SU-DHL-6 (cell line): ENCODE data around the gene NRP2.

ENCODE experiments used
- H2AFZ ChIP-seq: fragments of 200-600 bp; sonication (generic); 2 replicates; pipeline ENCODE4 v1.6.1; 2014; ENCODE audit warnings: low read depth, mild to moderate bottlenecking, moderate library complexity, mixed read lengths, antibody characterized with exemption, low read length; ENCODE audit not compliant: severe bottlenecking
- H3F3A ChIP-seq: fragments of 200-600 bp; shearing (Covaris generic); 2 replicates; pipeline ENCODE4 v1.6.0; 2016; ENCODE audit warnings: antibody characterized with exemption, mild to moderate bottlenecking; ENCODE audit not compliant: insufficient read depth
- H3K27ac ChIP-seq: fragments of 200-600 bp; sonication (generic); 2 replicates; pipeline ENCODE4 v1.5.1; 2016; ENCODE audit warnings: low read depth, mild to moderate bottlenecking, low read length, moderate library complexity, mixed read lengths
- H3K27me3 ChIP-seq: fragments of 200-600 bp; sonication (generic), shearing (Covaris generic); 2 replicates; pipeline ENCODE4 v1.6.0; 2014; ENCODE audit warnings: mild to moderate bottlenecking, low read length
- H3K36me3 ChIP-seq: fragments of 200-600 bp; sonication (generic); 2 replicates; pipeline ENCODE4 v1.6.1; 2014; ENCODE audit warnings: mild to moderate bottlenecking, low read length, mixed read lengths
- H3K4me2 ChIP-seq: fragments of 300-600, 200-600 bp; shearing (Covaris generic), sonication (generic); 2 replicates; pipeline ENCODE4 v1.6.0; 2014; ENCODE audit warnings: low read length, low read depth, mild to moderate bottlenecking; ENCODE audit not compliant: poor library complexity, severe bottlenecking
- H3K4me3 ChIP-seq: fragments of 200-600 bp; sonication (generic); 2 replicates; pipeline ENCODE4 v1.5.1; 2014; ENCODE audit warnings: antibody characterized with exemption, low read length, mild to moderate bottlenecking, mixed read lengths; ENCODE audit not compliant: insufficient read depth, poor library complexity, severe bottlenecking
- H3K79me2 ChIP-seq: fragments of 200-600 bp; sonication (generic); 2 replicates; pipeline ENCODE4 v1.6.1; 2014; ENCODE audit warnings: mild to moderate bottlenecking, low read length, moderate library complexity; ENCODE audit not compliant: insufficient read depth
- H3K9ac ChIP-seq: fragments of 200-600 bp; sonication (generic); 2 replicates; pipeline ENCODE4 v1.7.0; 2014; ENCODE audit warnings: mild to moderate bottlenecking, low read length
- H3K9me2 ChIP-seq: fragments of 200-600 bp; sonication (generic); replicated peaks from 2 replicates; pipeline ENCODE4 v1.6.1; 2014; ENCODE audit warnings: low read length; ENCODE audit not compliant: insufficient read depth
- H3K9me3 ChIP-seq: fragments of 200-600 bp; sonication (generic); 2 replicates; pipeline ENCODE4 v1.6.1; 2014; ENCODE audit warnings: low read length, mixed read lengths; ENCODE audit not compliant: insufficient read depth
- H4K20me1 ChIP-seq: fragments of 200-600 bp; sonication (generic); 2 replicates; pipeline ENCODE4 v1.6.1; 2014; ENCODE audit warnings: low read depth, mild to moderate bottlenecking, antibody characterized with exemption, low read length, moderate library complexity, mixed read lengths
- EZH2phosphoT487 ChIP-seq: fragments of 200-600 bp; sonication (generic), shearing (Covaris generic); conservative IDR thresholded peaks from 2 replicates; pipeline ENCODE4 v1.6.1; 2018; ENCODE audit warnings: mild to moderate bottlenecking, antibody characterized with exemption, low read length, moderate library complexity, mixed read lengths
- TF ChIP-seq, protein P1 (sequence below): fragments of 200-600 bp; sonication (generic); IDR thresholded peaks from one replicate; pipeline ENCODE4 v1.5.1; 2017; ENCODE audit warnings: antibody characterized with exemption, mild to moderate bottlenecking, low read length, moderate library complexity; ENCODE audit not compliant: insufficient read depth, poor library complexity, severe bottlenecking

The NRP2 gene

DNA sequence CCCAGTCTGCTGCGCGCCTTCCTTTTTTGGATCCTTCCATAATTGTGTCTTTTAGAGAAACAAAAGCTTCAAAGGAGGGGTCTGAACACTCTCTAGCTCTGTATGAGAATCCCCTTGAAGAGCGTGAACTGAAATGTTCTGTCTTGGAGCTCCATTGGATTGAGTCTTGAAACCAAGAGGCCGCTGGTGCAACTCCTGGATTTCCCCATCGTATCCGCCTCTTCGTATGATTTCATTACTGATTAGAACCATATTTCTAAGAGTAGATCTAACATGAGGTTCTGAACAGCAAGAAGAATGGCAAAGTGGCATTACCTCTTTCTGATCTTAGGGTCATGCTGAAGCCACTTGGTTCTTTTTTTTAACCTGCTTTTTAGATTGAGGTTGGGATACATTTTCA is 31.4 kb upstream of the NRP2 start:
- no peak overlapping the region for H3K4me3 ChIP-seq
- H3K27ac ChIP-seq = no peak overlapping the region
- H3K9me2 ChIP-seq = no peaks in the 10 kb centered on the region
- H3K79me2 ChIP-seq = no peaks in the 10 kb centered on the region
- H3K4me2 ChIP-seq = no peak overlapping the region
- H3K9ac ChIP-seq = no peak overlapping the region
- no peaks in the 10 kb centered on the region for H3K36me3 ChIP-seq
- H4K20me1 ChIP-seq = no peaks in the 10 kb centered on the region
- no peaks in the 10 kb centered on the region for H3F3A ChIP-seq
- TF ChIP-seq EZH2phosphoT487 = no peak
- H2AFZ ChIP-seq = no peak overlapping the region
- no peaks in the 10 kb centered on the region for H3K27me3 ChIP-seq
- H3K9me3 ChIP-seq = no peaks in the 10 kb centered on the region

DNA sequence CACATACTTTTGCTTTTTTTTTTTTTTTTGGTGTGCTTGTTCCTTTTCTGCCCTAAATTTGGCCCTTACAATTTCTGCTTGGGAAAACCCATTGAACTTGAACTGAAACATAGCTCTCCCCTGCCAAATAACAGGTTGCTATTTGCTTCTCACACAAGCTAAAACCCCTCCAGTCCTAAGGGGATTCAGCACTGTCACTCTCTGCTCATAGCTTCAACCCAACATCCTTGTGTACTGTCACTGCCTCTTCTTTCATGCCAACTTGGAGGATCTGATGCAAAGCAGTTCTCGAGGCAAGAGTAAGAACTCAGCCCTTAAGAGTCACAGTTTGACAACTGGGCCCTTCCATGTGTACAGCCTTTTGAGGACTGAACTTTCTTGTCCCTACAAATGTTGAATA is 30.6 kb upstream of the NRP2 start:
- no peaks in the 10 kb centered on the region for H3K36me3 ChIP-seq
- no peak overlapping the region for H3K4me2 ChIP-seq
- no peak overlapping the region for H2AFZ ChIP-seq
- H3K79me2 ChIP-seq = no peaks in the 10 kb centered on the region
- H3K4me3 ChIP-seq = no peak overlapping the region
- no peaks in the 10 kb centered on the region for H3K9me2 ChIP-seq
- no peak overlapping the region for H3K27ac ChIP-seq
- H4K20me1 ChIP-seq = no peaks in the 10 kb centered on the region
- H3K27me3 ChIP-seq = no peaks in the 10 kb centered on the region
- no peaks in the 10 kb centered on the region for H3K9me3 ChIP-seq
- TF ChIP-seq, protein P1, sequence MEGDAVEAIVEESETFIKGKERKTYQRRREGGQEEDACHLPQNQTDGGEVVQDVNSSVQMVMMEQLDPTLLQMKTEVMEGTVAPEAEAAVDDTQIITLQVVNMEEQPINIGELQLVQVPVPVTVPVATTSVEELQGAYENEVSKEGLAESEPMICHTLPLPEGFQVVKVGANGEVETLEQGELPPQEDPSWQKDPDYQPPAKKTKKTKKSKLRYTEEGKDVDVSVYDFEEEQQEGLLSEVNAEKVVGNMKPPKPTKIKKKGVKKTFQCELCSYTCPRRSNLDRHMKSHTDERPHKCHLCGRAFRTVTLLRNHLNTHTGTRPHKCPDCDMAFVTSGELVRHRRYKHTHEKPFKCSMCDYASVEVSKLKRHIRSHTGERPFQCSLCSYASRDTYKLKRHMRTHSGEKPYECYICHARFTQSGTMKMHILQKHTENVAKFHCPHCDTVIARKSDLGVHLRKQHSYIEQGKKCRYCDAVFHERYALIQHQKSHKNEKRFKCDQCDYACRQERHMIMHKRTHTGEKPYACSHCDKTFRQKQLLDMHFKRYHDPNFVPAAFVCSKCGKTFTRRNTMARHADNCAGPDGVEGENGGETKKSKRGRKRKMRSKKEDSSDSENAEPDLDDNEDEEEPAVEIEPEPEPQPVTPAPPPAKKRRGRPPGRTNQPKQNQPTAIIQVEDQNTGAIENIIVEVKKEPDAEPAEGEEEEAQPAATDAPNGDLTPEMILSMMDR = no peak
- TF ChIP-seq EZH2phosphoT487 = no peak
- no peak overlapping the region for H3K9ac ChIP-seq
- no peaks in the 10 kb centered on the region for H3F3A ChIP-seq

DNA sequence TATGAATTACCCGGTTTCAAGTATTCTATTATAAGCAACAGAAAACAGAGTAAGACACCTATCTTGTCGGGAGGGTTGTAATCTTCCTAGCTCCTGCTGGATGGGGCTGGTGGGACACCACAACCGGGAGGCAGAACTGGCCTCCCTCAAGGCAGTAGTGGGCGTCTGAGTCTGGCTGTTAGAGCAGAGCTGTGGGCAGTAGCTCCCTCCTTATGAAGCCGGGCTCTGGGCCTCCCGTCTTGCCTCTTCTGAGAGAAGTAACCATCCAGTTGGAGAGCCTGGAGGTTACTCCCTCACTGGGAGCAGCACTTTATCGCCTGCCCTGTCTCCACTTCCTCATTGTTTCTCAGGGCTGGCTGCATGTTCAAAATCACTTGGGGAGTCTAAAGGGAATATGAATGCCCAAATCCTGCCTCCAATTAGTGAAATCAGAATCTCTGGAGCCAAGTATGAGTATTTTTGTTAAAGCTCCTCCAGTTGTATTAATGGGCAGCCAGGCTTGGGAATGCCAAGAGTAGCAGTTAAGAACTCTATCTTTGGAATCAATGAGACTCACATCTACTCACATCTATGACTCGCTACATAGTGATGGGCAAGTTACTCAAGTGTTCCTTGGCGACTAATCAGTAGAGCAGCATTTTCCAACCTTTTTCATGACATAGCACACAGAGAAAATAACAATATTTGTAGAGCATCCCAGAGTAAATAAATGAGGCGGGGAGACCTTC is 27.3 kb upstream of the NRP2 start:
- H3F3A ChIP-seq = no peaks in the 10 kb centered on the region
- no peak for TF ChIP-seq EZH2phosphoT487
- TF ChIP-seq, protein P1 = no peak
- no peaks in the 10 kb centered on the region for H4K20me1 ChIP-seq
- no peaks in the 10 kb centered on the region for H3K9me2 ChIP-seq
- no peaks in the 10 kb centered on the region for H3K9me3 ChIP-seq
- no peaks in the 10 kb centered on the region for H3K79me2 ChIP-seq
- H3K9ac ChIP-seq = no peak overlapping the region
- no peak overlapping the region for H3K4me2 ChIP-seq
- H2AFZ ChIP-seq = no peak overlapping the region
- H3K4me3 ChIP-seq = no peak overlapping the region
- no peaks in the 10 kb centered on the region for H3K27me3 ChIP-seq
- no peaks in the 10 kb centered on the region for H3K36me3 ChIP-seq
- no peak overlapping the region for H3K27ac ChIP-seq

DNA sequence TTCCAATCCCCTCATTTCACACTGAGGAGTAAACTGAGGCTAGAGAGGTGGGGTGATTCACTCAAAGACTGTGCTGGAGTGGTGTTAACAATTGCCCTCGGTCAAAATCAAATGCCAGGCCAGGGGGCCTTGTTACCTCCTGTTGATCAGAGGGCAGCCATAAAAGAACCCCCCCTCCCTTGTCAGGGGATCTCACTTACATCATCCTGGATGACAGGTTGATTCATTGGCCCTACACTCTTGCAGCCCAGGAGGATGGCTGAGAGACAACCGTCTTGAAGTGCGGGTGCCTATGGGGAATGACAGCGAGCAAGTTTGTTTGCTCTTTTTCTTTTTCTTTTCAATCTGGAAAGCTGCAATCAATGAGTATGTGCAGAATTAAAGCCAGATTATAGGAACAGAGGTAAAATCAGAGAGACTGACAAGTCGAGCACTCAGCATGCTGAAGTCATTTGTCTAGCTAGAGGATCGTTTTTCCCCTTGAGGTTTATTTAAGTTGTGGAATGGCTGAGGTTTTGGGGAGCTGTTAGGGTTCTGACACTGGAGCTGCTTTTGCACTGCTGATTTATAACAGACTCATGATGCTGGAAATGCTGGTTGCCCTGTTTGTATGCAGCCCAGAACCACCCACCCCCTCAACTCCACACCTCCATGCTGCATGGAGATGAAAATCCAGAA is 26.4 kb upstream of the NRP2 start:
- Histone ChIP-seq H2AFZ (no peak overlapping the region), H3K27ac (no peak overlapping the region), H3K79me2 (no peaks in the 10 kb centered on the region), H3K4me2 (no peak overlapping the region), H3K36me3 (no peaks in the 10 kb centered on the region), H4K20me1 (no peaks in the 10 kb centered on the region), H3K27me3 (no peaks in the 10 kb centered on the region), H3K4me3 (no peak overlapping the region), H3F3A (no peaks in the 10 kb centered on the region), H3K9ac (no peak overlapping the region), H3K9me2 (no peaks in the 10 kb centered on the region), H3K9me3 (no peaks in the 10 kb centered on the region)
- TF ChIP-seq, protein P1 = no peak
- no peak for TF ChIP-seq EZH2phosphoT487
